MM.1S (cell line): ENCODE measurements around the gene FAM78B.

ENCODE experiments used
- DNase-seq: peaks from one replicate; pipeline ENCODE4 v3.0.0-alpha.2; 2015
- H2AFZ ChIP-seq: fragments of 300-600 bp; sonication (generic); 2 replicates; pipeline ENCODE4 v1.6.0; 2016; ENCODE audit warnings: antibody characterized with exemption, low read length
- H3F3A ChIP-seq: fragments of 300-600 bp; sonication (generic); 2 replicates; pipeline ENCODE4 v1.6.1; 2016; ENCODE audit warnings: mild to moderate bottlenecking, antibody characterized with exemption, low read length, moderate library complexity, mixed read lengths; ENCODE audit not compliant: insufficient read depth
- H3K27ac ChIP-seq: fragments of 300-600 bp; sonication (generic); 2 replicates; pipeline ENCODE4 v1.5.1; 2016; ENCODE audit warnings: mild to moderate bottlenecking, low read length
- H3K27me3 ChIP-seq: fragments of 300-600 bp; sonication (generic); replicated peaks from 2 replicates; pipeline ENCODE4 v1.6.0; 2016; ENCODE audit warnings: low read length; ENCODE audit not compliant: insufficient read depth
- H3K36me3 ChIP-seq: fragments of 300-600 bp; sonication (generic); replicated peaks from 2 replicates; pipeline ENCODE4 v1.6.1; 2016; ENCODE audit warnings: mild to moderate bottlenecking, low read length, mixed read lengths; ENCODE audit not compliant: insufficient read depth
- H3K4me1 ChIP-seq: fragments of 300-600 bp; sonication (generic); 2 replicates; pipeline ENCODE4 v1.6.1; 2016; ENCODE audit warnings: low read length, mixed read lengths
- H3K4me2 ChIP-seq: fragments of 300-600 bp; sonication (generic); 2 replicates; pipeline ENCODE4 v1.6.0; 2016; ENCODE audit warnings: low read depth, low read length
- H3K4me3 ChIP-seq: fragments of 300-600 bp; sonication (generic); 2 replicates; pipeline ENCODE4 v1.5.1; 2016; ENCODE audit warnings: low read length, mixed read lengths
- H3K79me2 ChIP-seq: fragments of 300-600 bp; sonication (generic); 2 replicates; pipeline ENCODE4 v1.6.1; 2016; ENCODE audit warnings: mixed run types, low read length, mixed read lengths
- H3K9ac ChIP-seq: fragments of 300-600 bp; sonication (generic); 2 replicates; pipeline ENCODE4 v1.6.1; 2016; ENCODE audit warnings: low read length, mixed read lengths
- H3K9me2 ChIP-seq: fragments of 300-600 bp; sonication (generic); replicated peaks from 2 replicates; pipeline ENCODE4 v1.6.1; 2016; ENCODE audit warnings: mild to moderate bottlenecking, low read length, mixed read lengths; ENCODE audit not compliant: insufficient read depth
- H3K9me3 ChIP-seq: fragments of 300-600 bp; sonication (generic); replicated peaks from 2 replicates; pipeline ENCODE4 v1.6.1; 2016; ENCODE audit warnings: mild to moderate bottlenecking, low read length, mixed read lengths; ENCODE audit not compliant: insufficient read depth
- H4K20me1 ChIP-seq: fragments of 300-600 bp; sonication (generic); 2 replicates; pipeline ENCODE4 v1.6.1; 2016; ENCODE audit warnings: mild to moderate bottlenecking, low read length, moderate library complexity, mixed read lengths; ENCODE audit not compliant: insufficient read depth
- CTCF ChIP-seq: fragments of 300-600 bp; sonication (generic); IDR thresholded peaks from 2 replicates; pipeline ENCODE4 v1.5.1; 2016; ENCODE audit warnings: antibody characterized with exemption, low read length, mixed read lengths
- EZH2 ChIP-seq: fragments of 300-600 bp; sonication (generic); optimal IDR thresholded peaks from 2 replicates; pipeline ENCODE3; 2017; ENCODE audit warnings: low read depth, mild to moderate bottlenecking, antibody characterized with exemption, low read length, mixed read lengths
- EZH2phosphoT487 ChIP-seq: fragments of 300-600 bp; sonication (generic); IDR thresholded peaks from 2 replicates; pipeline ENCODE4 v1.6.1; 2018; ENCODE audit warnings: antibody characterized with exemption, low read length

FAM78B gene

GRCh38 chr1:166039436-166040201 lies 127.2 kb downstream of the FAM78B start:
- Histone ChIP-seq H3K27me3 (no peaks in the 10 kb centered on the region), H3K9me3 (no peaks in the 10 kb centered on the region), H3K9me2 (no peaks in the 10 kb centered on the region), H3K36me3 (no peaks in the 10 kb centered on the region), H3F3A (no peaks in the 10 kb centered on the region), H3K4me1 (no peaks in the 10 kb centered on the region), H3K9ac (no peak overlapping the region), H3K4me3 (no peak overlapping the region), H3K4me2 (no peak overlapping the region), H3K27ac (no peak overlapping the region), H3K79me2 (no peaks in the 10 kb centered on the region), H2AFZ (no peak overlapping the region), H4K20me1 (no peaks in the 10 kb centered on the region)
- no peak for DNase-seq
- no peak for TF ChIP-seq CTCF
- no peak for TF ChIP-seq EZH2phosphoT487
- no peak for TF ChIP-seq EZH2

- Histone ChIP-seq H3K4me3 (no peak overlapping the region), H3K4me2 (no peak overlapping the region), H3K9me3 (no peaks in the 10 kb centered on the region), H3K79me2 (no peaks in the 10 kb centered on the region), H4K20me1 (no peaks in the 10 kb centered on the region), H3K4me1 (no peaks in the 10 kb centered on the region), H3F3A (no peaks in the 10 kb centered on the region), H3K9me2 (no peaks in the 10 kb centered on the region), H3K9ac (no peak overlapping the region), H3K27me3 (no peaks in the 10 kb centered on the region), H3K27ac (no peak overlapping the region), H2AFZ (no peak overlapping the region), H3K36me3 (no peaks in the 10 kb centered on the region)
- no peak for TF ChIP-seq EZH2phosphoT487
- TF ChIP-seq CTCF = no peak
- TF ChIP-seq EZH2 = no peak
- DNase-seq = no peak
These were observed 130.7 kb downstream of the FAM78B start for GRCh38 chr1:166036092-166036491.

- DNase-seq = no peak
- H3K4me3 ChIP-seq = no peak overlapping the region
- H3K36me3 ChIP-seq = no peaks in the 10 kb centered on the region
- H3K4me2 ChIP-seq = no peak overlapping the region
- H3K9me3 ChIP-seq = no peaks in the 10 kb centered on the region
- H3K4me1 ChIP-seq = no peaks in the 10 kb centered on the region
- H3K27me3 ChIP-seq = no peaks in the 10 kb centered on the region
- TF ChIP-seq EZH2 (no peak), EZH2phosphoT487 (no peak)
- no peak overlapping the region for H2AFZ ChIP-seq
- H4K20me1 ChIP-seq = no peaks in the 10 kb centered on the region
- no peaks in the 10 kb centered on the region for H3F3A ChIP-seq
- no peak overlapping the region for H3K27ac ChIP-seq
- no peaks in the 10 kb centered on the region for H3K79me2 ChIP-seq
- no peak overlapping the region for H3K9ac ChIP-seq
- H3K9me2 ChIP-seq = no peaks in the 10 kb centered on the region
These were observed 134.0 kb downstream of the FAM78B start for GRCh38 chr1:166032572-166033371.
